Measurements from ENCODE around the gene MYBBP1A. TPM values are rescaled to one million over a fixed set of nuclear protein-coding genes. Genes with fewer than 3 reads are reported as not detected.

MYBBP1A gene
- polyA plus RNA-seq, 2 of the 4 experiments (the other 2 are of a cell fraction) = 42.9 to 95.1 TPM

GRCh38 chr17:4512156-4513112 lies 42.8 kb downstream of the MYBBP1A start:
- 81% methylated on average over 28 of the region's 31 CpGs for WGBS (ENCODE audit: missing lambda C conversion rate)
- Histone ChIP-seq H3K27ac (no peak overlapping the region), H3K9me3 (no peaks in the 10 kb centered on the region), H3K4me3 (no peak overlapping the region), H3K4me1 (no peaks in the 10 kb centered on the region), H3K4me2 (no peak overlapping the region)
- POLR2A ChIA-PET = no interaction called here
- CTCF ChIA-PET = interaction anchor here (1.4 to 2.3 kb wide), 3 partner anchors 8 to 92 kb away, joined by 5 to 11 read pairs (median 6); no protein-coding TSS in a partner anchor
- ATAC-seq (no peak), DNase-seq (ENCODE audit: low read depth in 1 of 2, low spot score in 1 of 2) (no peak), FAIRE-seq (no peak)
- TF ChIP-seq CEBPB (IDR thresholded peaks at IDR 0.05) = no peak
- TF ChIP-seq TFCP2L1 (CRISPR knock-in tag; IDR thresholded peaks at IDR 0.05) = no peak
- TF ChIP-seq ZFP36 (IDR thresholded peaks at IDR 0.05; ENCODE audit: borderline replicate concordance, partially characterized antibody) = no peak
- TF ChIP-seq MAX (IDR thresholded peaks at IDR 0.05) = no peak
- TF ChIP-seq USF2 (IDR thresholded peaks at IDR 0.05) = no peak
- no peak for TF ChIP-seq EP300 (IDR thresholded peaks at IDR 0.05)
- no peak for TF ChIP-seq CHD4 (IDR thresholded peaks at IDR 0.05; ENCODE audit: borderline replicate concordance)
- no peak for TF ChIP-seq KDM5A (IDR thresholded peaks at IDR 0.05)
- no peak for TF ChIP-seq POLR2AphosphoS2 (conservative IDR thresholded peaks at IDR 0.05; ENCODE audit: low read length)
- TF ChIP-seq HOXB13 (CRISPR knock-in tag; IDR thresholded peaks at IDR 0.05; ENCODE audit: low read depth) = no peak
- no peak for TF ChIP-seq SMC3 (IDR thresholded peaks at IDR 0.05)
- no peak for TF ChIP-seq JUNB (IDR thresholded peaks at IDR 0.05)
- TF ChIP-seq EHF (CRISPR knock-in tag; IDR thresholded peaks at IDR 0.05) = no peak
- no peak for TF ChIP-seq CTCF (IDR thresholded peaks at IDR 0.05)
- TF ChIP-seq HES2 (IDR thresholded peaks at IDR 0.05) = no peak
- no peak for TF ChIP-seq SREBF2 (IDR thresholded peaks at IDR 0.05)
- TF ChIP-seq RFX5 (IDR thresholded peaks at IDR 0.05) = no peak
- no peak for TF ChIP-seq JUN (IDR thresholded peaks at IDR 0.05)
- no peak for TF ChIP-seq NPAS2 (CRISPR knock-in tag; IDR thresholded peaks at IDR 0.05; ENCODE audit: borderline replicate concordance)

- DNase-seq (ENCODE audit: low read depth in 1 of 2, low spot score in 1 of 2) = no peak
- POLR2A ChIA-PET = no interaction called here
- no peak for ATAC-seq
- no peak overlapping the region for H3K4me3 ChIP-seq
- FAIRE-seq = no peak
- CTCF ChIA-PET = interaction anchor here (1.0 to 2.3 kb wide), 5 partner anchors 9 to 666 kb away, joined by 3 to 11 read pairs (median 3); no protein-coding TSS in a partner anchor
- TF ChIP-seq ZSCAN20 (CRISPR knock-in tag; IDR thresholded peaks at IDR 0.05) (no peak), KDM5A (IDR thresholded peaks at IDR 0.05) (no peak), ESRRA (IDR thresholded peaks at IDR 0.05; ENCODE audit: borderline replicate concordance, low read length) (no peak), TFCP2L1 (CRISPR knock-in tag; IDR thresholded peaks at IDR 0.05) (no peak), KDM1A (IDR thresholded peaks at IDR 0.05; ENCODE audit: low read depth) (no peak), RAD21 (conservative IDR thresholded peaks at IDR 0.05 in 1 of 2, IDR thresholded peaks at IDR 0.05 in 1 of 2) (no peak), ATOH8 (CRISPR knock-in tag; IDR thresholded peaks at IDR 0.05; ENCODE audit: low read depth) (no peak), HOXB5 (CRISPR knock-in tag; IDR thresholded peaks at IDR 0.05) (no peak), RARB (CRISPR knock-in tag; IDR thresholded peaks at IDR 0.05) (no peak), RNF2 (IDR thresholded peaks at IDR 0.05; ENCODE audit: borderline replicate concordance, low read depth) (no peak)
- WGBS (ENCODE audit: missing lambda C conversion rate) = 82% methylated on average over 10 of the region's 10 CpGs
- H3K9me3 ChIP-seq = no peaks in the 10 kb centered on the region
- no peaks in the 10 kb centered on the region for H3K4me1 ChIP-seq
- H3K4me2 ChIP-seq = no peak overlapping the region
- H3K27ac ChIP-seq = no peak overlapping the region
These were observed 43.8 kb downstream of the MYBBP1A start for GRCh38 chr17:4511199-4511932.
